ENCODE data around the gene LRRK1.

Gene LRRK1

GRCh38 chr15:101050623-101051290 lies 131.6 kb downstream of the LRRK1 start:
- TF ChIP-seq, protein P1, sequence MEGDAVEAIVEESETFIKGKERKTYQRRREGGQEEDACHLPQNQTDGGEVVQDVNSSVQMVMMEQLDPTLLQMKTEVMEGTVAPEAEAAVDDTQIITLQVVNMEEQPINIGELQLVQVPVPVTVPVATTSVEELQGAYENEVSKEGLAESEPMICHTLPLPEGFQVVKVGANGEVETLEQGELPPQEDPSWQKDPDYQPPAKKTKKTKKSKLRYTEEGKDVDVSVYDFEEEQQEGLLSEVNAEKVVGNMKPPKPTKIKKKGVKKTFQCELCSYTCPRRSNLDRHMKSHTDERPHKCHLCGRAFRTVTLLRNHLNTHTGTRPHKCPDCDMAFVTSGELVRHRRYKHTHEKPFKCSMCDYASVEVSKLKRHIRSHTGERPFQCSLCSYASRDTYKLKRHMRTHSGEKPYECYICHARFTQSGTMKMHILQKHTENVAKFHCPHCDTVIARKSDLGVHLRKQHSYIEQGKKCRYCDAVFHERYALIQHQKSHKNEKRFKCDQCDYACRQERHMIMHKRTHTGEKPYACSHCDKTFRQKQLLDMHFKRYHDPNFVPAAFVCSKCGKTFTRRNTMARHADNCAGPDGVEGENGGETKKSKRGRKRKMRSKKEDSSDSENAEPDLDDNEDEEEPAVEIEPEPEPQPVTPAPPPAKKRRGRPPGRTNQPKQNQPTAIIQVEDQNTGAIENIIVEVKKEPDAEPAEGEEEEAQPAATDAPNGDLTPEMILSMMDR (IDR thresholded peaks at IDR 0.05; ENCODE audit: extremely low read depth, missing control alignments): no peak
- no peak for DNase-seq (ENCODE audit: low spot score)

DNA sequence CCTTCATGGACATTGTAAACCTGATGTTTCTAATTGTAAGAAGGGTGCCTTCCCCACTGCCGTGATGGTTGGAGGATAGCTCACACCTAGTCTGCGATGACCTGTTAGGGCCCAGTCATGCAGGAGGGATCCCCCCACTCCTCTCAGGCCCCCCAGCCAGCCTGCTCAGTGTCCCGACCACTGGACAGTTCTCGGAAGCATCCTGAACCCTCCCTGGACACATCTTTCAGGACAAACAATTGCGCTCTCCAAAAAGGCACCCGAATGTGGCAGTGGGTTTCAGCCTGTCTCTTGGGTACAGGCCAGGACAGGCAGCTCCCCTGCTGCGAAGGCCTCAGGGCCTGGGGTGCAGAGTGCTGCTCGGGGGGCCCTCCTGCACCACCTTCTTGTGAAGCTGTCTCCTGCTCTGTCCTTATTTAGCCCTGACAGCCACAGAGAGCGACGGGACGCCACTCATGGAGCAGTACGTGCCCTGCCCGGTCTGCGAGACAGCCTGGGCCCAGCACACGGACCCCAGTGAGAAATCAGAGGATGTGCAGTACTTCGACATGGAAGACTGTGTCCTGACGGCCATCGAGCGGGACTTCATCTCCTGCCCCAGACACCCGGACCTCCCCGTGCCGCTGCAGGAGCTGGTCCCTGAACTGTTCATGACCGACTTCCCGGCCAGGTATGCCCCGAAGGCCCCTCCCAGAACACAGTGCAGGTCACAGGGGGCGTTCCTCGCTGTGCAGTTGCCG lies 132.3 kb downstream of the LRRK1 start:
- TF ChIP-seq, protein P1 (IDR thresholded peaks at IDR 0.05; ENCODE audit: extremely low read depth, missing control alignments): no peak
- no peak for DNase-seq (ENCODE audit: low spot score)

GRCh38 chr15:101052031-101052620 lies 133.0 kb downstream of the LRRK1 start:
- DNase-seq (ENCODE audit: low spot score): no peak
- TF ChIP-seq, protein P1 (IDR thresholded peaks at IDR 0.05; ENCODE audit: extremely low read depth, missing control alignments): no peak

DNA sequence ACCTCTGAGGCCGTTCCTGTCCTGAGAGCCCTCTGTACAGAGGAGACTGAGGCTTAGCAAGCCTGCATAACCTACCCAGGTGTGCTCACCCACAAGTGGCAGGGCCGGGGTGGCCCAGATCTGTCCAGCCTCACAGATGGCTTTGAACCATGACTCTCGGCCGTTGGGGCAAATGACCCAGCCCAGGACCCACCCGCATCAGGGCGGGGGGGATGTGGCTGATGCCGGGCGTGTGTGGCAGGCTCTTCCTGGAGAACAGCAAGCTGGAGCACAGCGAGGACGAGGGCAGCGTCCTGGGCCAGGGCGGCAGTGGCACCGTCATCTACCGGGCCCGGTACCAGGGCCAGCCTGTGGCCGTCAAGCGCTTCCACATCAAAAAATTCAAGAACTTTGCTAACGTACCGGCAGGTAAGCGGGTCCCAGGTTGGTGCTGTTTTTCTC lies 133.5 kb downstream of the LRRK1 start:
- TF ChIP-seq, protein P1 (IDR thresholded peaks at IDR 0.05; ENCODE audit: extremely low read depth, missing control alignments): no peak
- no peak for DNase-seq (ENCODE audit: low spot score)

GRCh38 chr15:101053261-101053660 lies 134.1 kb downstream of the LRRK1 start:
- TF ChIP-seq, protein P1 (IDR thresholded peaks at IDR 0.05; ENCODE audit: extremely low read depth, missing control alignments): no peak
- no peak for DNase-seq (ENCODE audit: low spot score)

GRCh38 chr15:101054116-101054515 lies 135.0 kb downstream of the LRRK1 start:
- DNase-seq (ENCODE audit: low spot score): no peak
- TF ChIP-seq, protein P1 (IDR thresholded peaks at IDR 0.05; ENCODE audit: extremely low read depth, missing control alignments): no peak

DNA sequence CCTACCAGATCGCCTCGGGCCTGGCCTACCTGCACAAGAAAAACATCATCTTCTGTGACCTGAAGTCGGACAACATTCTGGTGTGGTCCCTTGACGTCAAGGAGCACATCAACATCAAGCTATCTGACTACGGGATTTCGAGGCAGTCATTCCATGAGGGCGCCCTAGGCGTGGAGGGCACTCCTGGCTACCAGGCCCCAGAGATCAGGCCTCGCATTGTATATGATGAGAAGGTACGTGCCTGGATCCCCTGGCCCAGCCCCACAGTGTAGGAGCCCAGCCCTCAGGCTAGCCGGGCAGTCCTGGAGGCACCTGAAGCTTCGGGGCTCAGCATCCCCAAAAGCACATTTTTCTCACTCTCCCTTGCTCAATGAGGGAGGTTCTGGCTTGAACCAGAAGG lies 135.8 kb downstream of the LRRK1 start:
- TF ChIP-seq, protein P1 (IDR thresholded peaks at IDR 0.05; ENCODE audit: extremely low read depth, missing control alignments): no peak
- DNase-seq (ENCODE audit: low spot score): no peak
